Suprapubic skin (tissue), 4 donors: ENCODE data around the gene BCL7C. TPM values are rescaled to one million over a fixed set of nuclear protein-coding genes. Genes with fewer than 3 reads are reported as not detected.

Experiments used
- DNase-seq, 2 donors: peaks; one replicate each; pipeline ENCODE4 v3.0.0-alpha.2; 2019; ENCODE audit warnings: low spot score in 2 of 2
- H3K27ac ChIP-seq: fragments of 200-600 bp; sonication (generic); one replicate; pipeline ENCODE4 v1.5.1; 2019
- H3K27me3 ChIP-seq: fragments of 200-600 bp; sonication (generic); one replicate; pipeline ENCODE4 v1.5.1; 2019
- H3K36me3 ChIP-seq: fragments of 200-600 bp; sonication (generic); one replicate; pipeline ENCODE4 v1.5.1; 2019
- H3K4me1 ChIP-seq: fragments of 200-600 bp; sonication (generic); one replicate; pipeline ENCODE4 v1.5.1; 2019
- H3K4me3 ChIP-seq: fragments of 200-600 bp; sonication (generic); one replicate; pipeline ENCODE4 v1.5.1; 2019; ENCODE audit warnings: mild to moderate bottlenecking
- H3K9me3 ChIP-seq: fragments of 200-600 bp; sonication (generic); one replicate; pipeline ENCODE4 v1.5.1; 2019
- CTCF ChIP-seq, 2 donors: fragments of 200-600 bp in 1 of 2; fragments of 450-650 bp in 1 of 2; sonication (generic) in 1 of 2; IDR thresholded peaks; one replicate each; pipeline ENCODE4 v1.5.1; 2016 to 2019; ENCODE audit warnings: antibody characterized with exemption in 2 of 2, mild to moderate bottlenecking in 1 of 2, moderate library complexity in 1 of 2
- EP300 ChIP-seq: sonication (generic); formaldehyde crosslinking; IDR thresholded peaks from one replicate; pipeline ENCODE4 v1.6.1; 2017; ENCODE audit warnings: antibody characterized with exemption
- POLR2A ChIP-seq, 2 donors: fragments of 450-650 bp; IDR thresholded peaks; one replicate each; pipeline ENCODE4 v1.6.1; 2017; ENCODE audit warnings: antibody characterized with exemption in 2 of 2, mild to moderate bottlenecking in 2 of 2, moderate library complexity in 2 of 2
- POLR2AphosphoS5 ChIP-seq, 3 donors: sonication (generic); formaldehyde crosslinking; IDR thresholded peaks; one replicate each; pipeline ENCODE4 v1.6.1; 2017; ENCODE audit warnings: antibody characterized with exemption in 3 of 3
- WGBS: methylation state at CpG from one replicate; pipeline ENCODE4 v1.1.5; 2018; 5-methylcytosine and 5-hydroxymethylcytosine counted together
- total RNA-seq, 4 donors: library from RNA; depleted of rRNA; stranded (reverse); fragments of >200 nt; gene quantifications; one replicate each; pipeline ENCODE4 v1.1.0, GENCODE V29; 2016

Gene BCL7C
- total RNA-seq, 4 donors from 2014 or later = 32.3 to 47.2 (median 43.9) TPM

GRCh38 chr16:30927789-30928378 lies 34.0 kb upstream of the BCL7C start:
- peaks cover 41% of the 10 kb centered on the region for H3K36me3 ChIP-seq
- H3K27ac ChIP-seq = peak overlapping the region; percentile 4
- WGBS = 18% methylated on average over 10 of the region's 15 CpGs
- peak overlapping the region; percentile 28 for H3K4me3 ChIP-seq
- peaks cover 34% of the 10 kb centered on the region for H3K4me1 ChIP-seq
- TF ChIP-seq EP300 (no peak), POLR2AphosphoS5 (IDR thresholded peaks at IDR 0.05) (no peak)
- no peaks in the 10 kb centered on the region for H3K9me3 ChIP-seq
- DNase-seq = peak in 1 of 2 donors; percentile 73
- H3K27me3 ChIP-seq = no peaks in the 10 kb centered on the region

GRCh38 chr16:30926937-30927788 lies 33.3 kb upstream of the BCL7C start:
- no peak for TF ChIP-seq EP300
- no peak for TF ChIP-seq POLR2AphosphoS5 (IDR thresholded peaks at IDR 0.05)
- H3K27ac ChIP-seq = peak overlapping the region; percentile 4
- no peaks in the 10 kb centered on the region for H3K27me3 ChIP-seq
- H3K36me3 ChIP-seq = peaks cover 36% of the 10 kb centered on the region
- 95% methylated on average over 13 of the region's 22 CpGs for WGBS
- no peak for DNase-seq
- H3K4me1 ChIP-seq = peaks cover 34% of the 10 kb centered on the region
- H3K9me3 ChIP-seq = no peaks in the 10 kb centered on the region
- H3K4me3 ChIP-seq = peak overlapping the region; percentile 28

- TF ChIP-seq POLR2A (IDR thresholded peaks at IDR 0.05) (no peak), POLR2AphosphoS5 (IDR thresholded peaks at IDR 0.05) (no peak), EP300 (no peak), CTCF (IDR thresholded peaks at IDR 0.05) (no peak)
- WGBS = 75% methylated on average over 10 of the region's 10 CpGs
- Histone ChIP-seq H3K36me3 (peaks cover 26% of the 10 kb centered on the region), H3K4me1 (peaks cover 42% of the 10 kb centered on the region), H3K27ac (no peak overlapping the region), H3K27me3 (no peaks in the 10 kb centered on the region), H3K4me3 (no peak overlapping the region), H3K9me3 (no peaks in the 10 kb centered on the region)
- DNase-seq = no peak
Observed at GRCh38 chr16:30925995-30926811, 32.3 kb upstream of the BCL7C start.

GRCh38 chr16:30925632-30925987 lies 31.7 kb upstream of the BCL7C start:
- H3K9me3 ChIP-seq = no peaks in the 10 kb centered on the region
- whole genome bisulfite sequencing = 84% methylated on average over 6 of the region's 26 CpGs
- no peak for DNase-seq
- TF ChIP-seq CTCF (IDR thresholded peaks at IDR 0.05) (no peak), POLR2A (IDR thresholded peaks at IDR 0.05) (no peak), POLR2AphosphoS5 (IDR thresholded peaks at IDR 0.05) (no peak)
- no peak overlapping the region for H3K27ac ChIP-seq
- peaks cover 20% of the 10 kb centered on the region for H3K36me3 ChIP-seq
- peaks cover 42% of the 10 kb centered on the region for H3K4me1 ChIP-seq
- no peak overlapping the region for H3K4me3 ChIP-seq
- no peaks in the 10 kb centered on the region for H3K27me3 ChIP-seq

GRCh38 chr16:30924913-30925631 lies 31.2 kb upstream of the BCL7C start:
- H3K36me3 ChIP-seq = peaks cover 15% of the 10 kb centered on the region
- TF ChIP-seq CTCF (IDR thresholded peaks at IDR 0.05) (no peak), POLR2A (IDR thresholded peaks at IDR 0.05) (no peak), EP300 (no peak), POLR2AphosphoS5 (IDR thresholded peaks at IDR 0.05) (no peak)
- no peak for DNase-seq
- 73% methylated on average over 11 of the region's 11 CpGs for WGBS
- H3K4me3 ChIP-seq = peak overlapping the region; percentile 73
- no peak overlapping the region for H3K27ac ChIP-seq
- peaks cover 42% of the 10 kb centered on the region for H3K4me1 ChIP-seq
- H3K27me3 ChIP-seq = no peaks in the 10 kb centered on the region
- no peaks in the 10 kb centered on the region for H3K9me3 ChIP-seq
